ENCODE results near the gene MYL6B.
A peak's percentile ranks its signal among the peaks of the same experiment; 100 is the strongest.
"Not testable (repeated sequence)": the region's sequence is repeated elsewhere in the genome, so short reads cannot be mapped to it uniquely, and the experiment has no call there.

Gene MYL6B

DNA sequence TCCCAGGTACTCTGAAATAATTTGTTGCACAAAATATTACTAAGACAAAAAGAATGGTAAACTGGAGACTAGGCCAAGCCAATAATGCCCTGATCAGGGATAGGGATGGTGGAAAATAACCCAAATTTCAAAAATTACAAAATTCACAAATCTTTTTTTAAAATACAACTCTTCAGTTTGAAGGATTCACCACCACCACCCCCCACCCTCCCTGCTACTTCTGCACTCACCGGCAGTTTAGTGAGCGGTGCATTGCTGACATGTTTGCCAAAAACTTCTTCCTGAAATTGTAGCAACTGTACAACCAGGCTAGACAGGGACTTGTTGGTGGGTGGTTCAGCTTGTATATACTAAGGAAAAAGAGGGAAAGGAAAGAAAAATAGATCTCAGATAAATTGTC lies 34.6 kb downstream of the MYL6B start:
- no peak for DNase-seq

DNA sequence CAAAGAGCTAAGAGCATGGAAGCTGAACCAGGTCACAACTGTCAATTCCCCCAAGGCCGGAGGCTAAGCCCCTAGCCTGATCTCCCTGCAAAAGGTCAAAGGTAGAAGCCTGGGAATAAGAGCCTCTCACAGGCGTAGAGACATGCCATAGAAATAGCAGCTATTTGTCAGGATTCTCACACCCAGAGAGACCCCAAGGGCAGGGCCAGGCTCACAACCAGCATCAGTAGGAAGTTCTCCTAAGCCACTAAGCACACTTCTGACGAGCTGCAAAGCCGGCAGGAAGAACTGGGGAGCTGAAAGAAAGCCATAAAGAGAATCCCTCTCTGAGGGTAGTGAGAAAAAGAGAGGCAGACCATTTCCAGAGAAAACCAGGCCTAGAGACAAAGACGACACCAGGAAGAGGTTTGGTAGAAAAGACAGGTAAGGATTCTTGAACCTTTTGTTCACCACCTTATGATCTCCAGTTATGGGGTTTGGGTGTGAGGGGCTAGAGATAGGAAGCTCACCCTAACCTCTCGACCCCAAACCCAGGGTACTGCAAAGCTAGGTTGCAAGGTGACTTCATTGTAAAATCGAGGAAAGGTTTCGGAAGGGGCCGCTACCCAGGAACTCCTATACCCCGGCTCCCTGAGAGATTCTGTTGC lies 35.9 kb downstream of the MYL6B start:
- DNase-seq, result no peak

DNA sequence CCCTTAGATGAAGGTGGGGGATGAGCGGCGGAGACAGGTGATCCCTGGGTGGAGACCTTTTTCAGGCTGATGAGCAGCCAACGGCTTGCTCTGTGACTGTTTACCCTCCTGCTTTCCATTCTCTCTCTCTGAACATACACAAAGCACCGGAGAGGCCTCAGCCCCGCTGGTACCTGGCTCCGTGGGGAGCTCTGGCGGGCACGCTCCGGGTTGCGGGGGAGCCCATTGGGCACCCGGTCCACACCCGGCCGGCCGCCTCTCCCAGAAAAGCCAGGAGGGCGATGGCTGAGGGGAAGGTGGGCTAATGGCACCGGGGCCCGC lies 36.4 kb downstream of the MYL6B start:
- no peak for DNase-seq

DNA sequence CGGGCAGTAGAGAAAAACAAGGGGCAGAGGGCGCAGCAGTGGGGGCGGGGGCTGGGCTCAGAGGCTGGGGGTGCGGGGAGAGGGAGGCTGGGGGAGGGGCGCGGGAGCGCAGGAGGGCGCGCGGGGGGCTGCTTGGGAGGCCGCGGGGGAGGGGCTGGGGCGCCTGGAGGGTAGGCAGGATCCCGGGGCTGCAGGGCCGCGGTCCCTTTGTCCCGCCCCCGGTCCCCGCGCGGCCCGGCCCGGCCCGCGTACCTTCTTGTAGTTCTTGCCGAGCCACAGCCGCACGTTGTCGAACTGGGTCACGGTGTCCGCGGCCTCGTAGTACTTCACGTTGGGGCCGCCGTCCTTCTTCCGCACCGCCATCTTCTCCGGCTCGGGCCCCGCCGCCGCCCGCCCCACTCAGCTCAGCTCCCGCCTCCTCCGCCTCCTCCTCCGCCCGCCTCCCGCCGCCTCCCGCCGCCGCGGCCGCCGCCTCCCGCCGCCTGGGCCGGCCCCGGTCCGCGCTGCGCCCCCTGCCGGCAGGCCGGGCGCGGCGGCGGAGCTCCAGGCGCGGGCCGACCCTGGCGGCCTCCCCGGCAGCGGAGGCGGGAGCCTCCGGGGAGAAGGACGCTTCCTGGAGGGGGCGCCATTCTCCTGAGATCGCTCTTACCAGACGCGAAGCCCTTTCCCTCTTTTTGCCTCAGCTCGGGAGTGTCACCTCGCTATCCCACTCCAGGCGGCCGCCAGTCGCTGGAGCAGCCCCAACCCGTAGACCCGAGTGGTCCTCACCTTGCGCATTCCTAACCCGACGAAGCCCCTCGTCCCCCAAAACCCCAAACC lies 36.9 kb downstream of the MYL6B start, which contains the start of gene SMARCC2:
SMARCC2 (minus strand) TSS at position 385 of the 819 bp plus-strand sequence; CDS start at position 363, 22 bp downstream.
- peak; percentile 90 for DNase-seq

DNA sequence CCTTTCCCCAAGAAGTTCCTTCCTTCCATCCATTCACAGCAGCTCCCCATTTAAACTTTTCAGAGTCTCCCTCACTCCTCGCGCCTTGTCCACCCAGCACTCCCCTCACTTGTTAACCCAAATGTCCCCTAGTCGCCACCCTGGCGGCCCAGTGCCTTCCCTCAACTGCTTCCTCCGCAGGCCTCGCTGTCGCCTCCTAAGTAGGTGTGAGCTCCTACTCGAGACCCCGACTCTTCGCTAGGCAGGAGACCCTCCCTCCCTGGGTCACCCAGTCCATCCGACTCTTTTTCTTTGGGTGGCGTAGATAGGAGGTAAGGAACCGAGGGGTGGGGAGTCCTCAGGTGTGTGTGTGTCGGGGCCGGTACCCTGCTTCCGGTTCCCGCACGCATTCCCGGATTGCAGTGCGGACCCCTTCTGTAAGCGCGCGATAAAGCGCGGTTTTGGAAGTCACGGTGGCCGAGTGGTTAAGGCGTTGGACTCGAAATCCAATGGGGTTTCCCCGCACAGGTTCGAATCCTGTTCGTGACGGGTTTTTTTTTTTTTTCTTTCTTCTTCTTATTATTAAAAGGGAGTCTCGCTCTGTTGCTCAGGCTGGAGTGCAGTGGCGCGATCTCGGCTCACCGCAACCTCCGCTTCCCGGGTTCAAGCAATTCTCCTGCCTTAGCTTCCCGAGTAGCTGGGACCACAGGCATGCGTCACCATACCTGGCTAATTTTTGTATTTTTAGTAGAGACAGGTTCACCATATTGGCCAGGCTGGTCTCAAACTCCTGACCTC lies 37.7 kb downstream of the MYL6B start:
- DNase-seq, result peak; percentile 94

DNA sequence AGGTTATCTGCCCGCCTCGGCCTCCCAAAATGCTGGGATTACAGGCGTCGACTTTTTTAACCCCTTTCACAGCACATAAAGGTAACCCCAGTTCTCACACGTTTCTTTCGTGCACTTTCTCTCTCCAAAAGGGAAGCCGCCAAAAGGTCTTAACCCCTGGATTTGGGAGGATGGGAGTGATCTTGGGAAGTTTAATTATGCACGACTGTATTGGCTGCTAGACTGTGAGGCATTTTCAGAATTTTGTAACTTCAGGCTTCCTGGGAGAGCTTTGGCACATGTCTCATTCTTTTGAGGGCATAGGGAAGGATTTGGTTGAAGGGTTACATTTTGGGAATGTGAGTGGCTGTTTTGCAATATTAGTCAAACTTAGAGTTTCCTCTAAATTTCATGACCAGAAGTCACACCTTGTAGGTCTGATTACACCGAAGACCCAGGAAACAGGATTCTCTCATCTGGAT lies 38.3 kb downstream of the MYL6B start:
- DNase-seq, result no peak

DNA sequence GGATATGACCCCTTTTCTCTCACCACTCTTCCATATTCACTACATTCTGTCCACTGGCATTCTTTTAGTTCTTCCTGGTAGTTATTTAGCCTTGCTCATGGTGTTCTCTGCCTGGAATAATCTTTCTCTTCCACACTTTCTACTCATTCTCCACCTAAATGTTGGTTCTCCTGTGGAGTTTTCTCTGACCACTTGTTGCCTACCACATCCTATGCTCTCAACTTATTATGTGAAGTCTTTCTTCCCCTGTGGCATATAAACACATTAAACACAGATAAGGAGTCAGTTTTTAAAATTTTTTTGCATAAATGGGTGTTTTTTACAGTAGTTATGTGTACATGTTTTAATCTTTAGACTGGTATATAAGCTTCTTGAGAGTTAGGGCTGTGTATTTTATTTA lies 40.2 kb downstream of the MYL6B start:
- DNase-seq, result no peak

DNA sequence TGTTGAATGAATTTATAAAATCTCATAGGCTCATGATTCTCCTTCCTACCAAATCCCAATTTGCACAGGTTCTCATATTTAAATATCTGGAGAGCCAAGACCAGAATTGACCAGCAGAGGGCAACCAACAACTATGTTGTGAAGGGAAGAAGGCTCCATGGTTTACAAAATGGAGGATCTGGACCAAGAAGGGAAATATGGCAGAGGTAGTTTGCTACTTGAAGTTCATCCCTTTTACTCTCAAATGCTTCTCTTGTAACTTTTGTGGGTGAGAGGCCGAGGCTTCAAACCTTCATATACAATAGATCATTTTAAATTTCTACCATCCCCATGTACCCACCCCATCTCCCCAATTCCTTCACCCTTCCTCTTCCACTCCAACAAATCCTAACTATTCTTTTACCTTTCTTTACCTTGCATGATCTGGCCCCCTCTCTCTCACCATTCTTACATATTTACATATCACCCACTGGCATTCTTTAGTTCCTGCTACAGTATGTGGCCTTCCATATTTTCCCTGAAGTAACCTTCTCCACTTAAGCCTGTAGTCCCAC lies 40.7 kb downstream of the MYL6B start:
- peak; percentile 86 for DNase-seq

DNA sequence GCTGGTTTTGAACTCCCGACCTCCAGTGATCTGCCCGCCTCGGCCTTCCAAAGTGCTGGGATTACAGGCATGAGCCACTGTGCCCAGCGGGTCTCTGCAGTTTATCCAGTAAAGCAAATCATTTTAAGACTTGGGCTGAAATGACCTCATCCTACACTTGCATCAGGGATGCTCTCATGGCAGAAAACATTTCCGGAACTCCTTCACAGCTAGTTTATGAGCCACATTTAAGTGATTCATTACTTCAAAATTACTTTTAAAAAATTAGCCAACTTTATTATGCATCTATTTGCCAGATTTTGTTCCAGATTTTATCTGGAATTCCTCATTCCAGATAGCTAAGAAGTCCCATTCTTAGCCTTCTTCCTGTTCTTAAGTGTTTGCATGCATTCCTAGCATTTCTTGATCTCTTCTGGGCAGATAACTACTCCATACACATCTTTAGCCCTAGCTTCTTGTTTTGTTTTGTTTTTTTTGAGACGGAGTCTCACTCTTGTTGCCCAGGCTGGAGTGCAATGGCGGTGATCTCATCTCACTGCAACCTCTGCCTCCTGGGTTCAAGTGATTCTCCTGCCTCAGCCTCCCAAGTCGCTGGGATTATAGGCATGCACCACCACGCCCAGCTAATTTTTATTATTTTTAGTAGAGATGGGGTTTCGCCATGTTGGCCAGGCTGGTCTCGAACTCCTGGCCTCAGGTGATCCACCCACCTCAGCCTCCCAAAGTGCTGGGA lies 44.6 kb downstream of the MYL6B start:
- DNase-seq, result not testable (repeated sequence)

DNA sequence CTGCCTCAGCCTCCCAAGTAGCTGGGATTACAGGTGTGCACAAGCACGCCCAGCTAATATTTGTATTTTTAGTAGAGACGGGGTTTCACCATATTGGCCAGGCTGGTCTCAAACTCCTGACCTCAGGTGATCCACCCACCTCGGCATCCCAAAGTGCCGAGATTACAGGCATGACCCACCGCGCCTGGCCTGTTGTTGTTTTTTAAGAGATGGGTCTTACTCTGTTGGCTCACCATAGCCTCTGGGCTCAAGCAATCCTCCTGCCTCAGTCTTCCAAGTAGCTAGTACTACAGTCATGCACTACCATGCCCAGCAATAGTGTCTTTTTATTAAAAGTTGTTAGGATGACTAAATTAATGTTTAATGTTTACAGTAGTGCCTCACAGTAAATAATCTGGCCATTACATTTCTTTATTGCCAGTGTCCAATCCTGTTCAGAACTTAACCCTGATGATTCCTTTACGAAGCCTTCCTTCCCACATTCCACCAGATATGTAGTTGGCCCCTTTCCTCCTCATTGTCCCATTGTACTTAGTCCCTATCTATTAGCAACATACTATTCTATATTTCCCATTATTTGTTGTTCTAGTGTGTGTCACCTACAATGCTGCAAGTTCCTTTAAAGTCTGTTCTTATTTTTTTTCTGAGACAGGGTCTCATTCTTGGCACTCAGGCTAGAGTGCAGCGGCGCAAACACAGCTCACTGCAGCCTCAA lies 45.7 kb downstream of the MYL6B start:
- no peak for DNase-seq

DNA sequence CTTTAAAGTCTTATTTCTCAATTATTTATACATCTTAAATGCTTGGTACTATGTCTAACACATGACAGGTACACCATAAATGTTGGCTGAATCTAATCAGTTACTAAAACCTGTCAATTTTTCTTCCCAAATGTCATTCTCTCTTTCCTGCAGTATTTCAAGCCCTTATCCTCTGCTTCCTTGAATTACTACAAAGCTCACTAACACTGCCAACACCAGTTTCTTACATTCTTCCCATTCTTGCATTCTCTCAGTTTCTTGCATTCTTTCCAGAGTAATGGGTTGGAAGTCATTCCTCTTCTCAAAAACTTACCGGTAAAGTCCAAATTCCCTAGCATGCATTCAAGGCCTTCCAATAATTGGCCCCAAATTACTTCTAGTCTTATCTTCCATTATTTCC lies 46.4 kb downstream of the MYL6B start:
- no peak for DNase-seq

DNA sequence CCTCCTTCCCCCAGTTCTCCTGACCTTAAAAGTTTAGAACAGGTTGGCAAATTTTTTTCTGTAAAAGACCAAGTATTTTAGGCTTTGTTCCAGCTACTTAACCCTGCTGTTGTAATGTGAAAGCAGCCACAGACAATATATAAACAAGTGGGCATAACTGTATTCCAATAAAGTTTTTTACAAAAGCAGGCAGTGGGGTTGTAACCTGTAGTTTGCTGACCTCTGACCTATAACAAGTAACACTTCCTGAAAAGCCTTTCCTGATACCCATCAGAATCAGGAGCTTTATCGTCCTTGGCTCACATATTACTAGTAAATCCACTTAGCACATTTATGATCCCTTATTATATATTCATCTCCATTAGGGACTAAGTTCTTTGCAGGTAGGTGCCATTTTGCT lies 50.0 kb downstream of the MYL6B start:
- no peak for DNase-seq

DNA sequence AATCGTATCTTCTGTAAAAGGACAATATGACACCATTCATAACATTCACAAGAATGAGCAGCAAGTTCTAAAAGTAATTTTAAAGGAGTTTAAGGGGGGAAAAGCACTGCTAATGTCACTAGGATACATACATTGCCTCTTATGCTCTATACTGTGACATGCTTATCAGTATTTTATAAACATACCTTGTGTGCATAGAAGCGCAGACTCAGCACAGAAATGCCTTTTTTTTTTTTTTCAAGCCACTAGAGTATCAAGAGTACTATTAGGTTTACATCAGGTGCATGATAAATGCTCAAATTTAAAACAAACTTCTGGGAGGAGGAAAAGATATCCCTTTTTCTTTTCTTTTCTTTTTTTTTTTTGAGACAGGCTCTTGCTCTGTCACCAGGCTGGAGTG lies 50.5 kb downstream of the MYL6B start:
- DNase-seq, result no peak

DNA sequence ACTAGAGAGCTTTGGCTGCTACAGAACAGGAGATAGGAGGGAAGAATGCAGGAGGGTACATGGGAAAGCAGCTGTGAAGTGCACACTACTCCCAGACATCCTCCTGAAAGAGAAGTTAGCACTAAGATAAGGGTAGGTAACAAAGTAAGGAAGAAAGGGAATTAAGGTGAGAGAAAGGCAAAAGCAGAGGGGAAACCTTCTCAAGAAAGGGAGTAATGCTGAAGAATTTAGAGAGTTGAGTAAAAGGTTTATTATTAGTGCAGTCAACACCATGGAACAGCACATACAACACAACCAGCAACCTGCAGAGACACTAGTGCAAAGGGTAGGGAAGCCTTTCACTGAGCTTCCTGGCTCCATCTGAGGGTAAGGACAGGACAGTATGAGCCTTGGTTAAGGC lies 51.9 kb downstream of the MYL6B start:
- no peak for DNase-seq

DNA sequence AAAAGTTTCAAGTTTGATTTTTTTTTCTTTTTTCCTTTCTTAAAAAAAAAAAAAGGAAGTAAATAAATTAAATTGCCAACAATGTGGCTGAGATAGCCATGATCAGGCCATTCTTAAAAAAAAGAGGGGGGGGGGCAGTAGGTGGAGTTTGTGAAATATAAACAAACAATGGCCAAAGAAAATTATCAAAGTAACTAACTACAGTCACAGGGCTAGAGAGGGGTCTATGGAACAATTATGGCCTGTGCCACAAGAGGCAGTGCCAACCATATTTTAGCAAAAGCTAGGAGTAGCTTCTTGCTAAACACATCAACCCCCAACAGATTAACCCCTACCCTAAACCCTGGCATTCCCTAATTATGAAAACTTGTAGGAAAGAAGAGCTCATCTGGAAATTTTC lies 53.1 kb downstream of the MYL6B start:
- no peak for DNase-seq

DNA sequence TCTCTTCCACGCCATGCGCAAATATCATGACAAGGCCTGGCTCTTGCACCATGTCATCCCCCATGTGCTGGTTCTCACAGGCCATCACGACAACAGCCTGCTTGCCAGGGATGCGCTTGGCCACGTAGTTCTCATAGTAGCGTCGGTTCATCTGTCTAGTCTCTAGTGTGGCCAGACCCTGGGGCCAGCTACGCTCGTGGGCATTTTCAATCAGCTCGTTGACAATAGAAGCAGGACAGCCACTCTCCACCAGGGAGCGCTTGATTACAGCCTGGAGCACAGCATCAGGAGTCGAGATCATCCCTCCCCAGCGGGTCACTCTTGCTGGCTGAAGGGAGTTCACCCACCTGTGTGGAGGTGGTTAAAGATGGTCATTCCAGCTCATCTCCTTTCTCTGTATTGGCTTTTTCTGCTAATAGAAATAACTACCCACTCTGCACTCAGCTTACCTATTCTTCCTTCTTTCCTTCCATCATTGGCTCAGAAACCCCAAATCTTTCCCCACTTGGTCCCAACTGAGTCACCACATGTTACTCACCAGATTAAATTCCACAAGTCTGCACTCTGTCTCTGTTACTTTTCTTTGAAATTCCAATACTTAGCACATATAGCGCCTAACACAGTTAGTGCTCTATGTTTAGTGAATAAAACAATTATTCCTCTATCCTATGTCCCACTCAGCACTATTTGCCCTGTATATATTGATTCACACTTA lies 54.2 kb downstream of the MYL6B start:
- peak; percentile 54 for DNase-seq
